HG03575 (cell line): ENCODE data around the gene KLRG1.
A peak's percentile ranks its signal among the peaks of the same experiment; 100 is the strongest.

ENCODE experiments used
- ATAC-seq: cut with Tn5 transposase; IDR thresholded peaks from one replicate; pipeline ENCODE4 v1.9.1; 2021; ENCODE audit not compliant: unreplicated experiment, insufficient number of reproducible peaks, low FRiP score; ENCODE audit errors: extremely low read depth

The KLRG1 gene

GRCh38 chr12:8989413-8989812 lies at the start of gene KLRG1:
TSS of gene KLRG1 (plus strand) at chr12:8989546. CDS start at chr12:8989636, 90 bp downstream.
- ATAC-seq: no peak

GRCh38 chr12:8941691-8942478 lies 47.5 kb upstream of the KLRG1 start:
- ATAC-seq: no peak

DNA sequence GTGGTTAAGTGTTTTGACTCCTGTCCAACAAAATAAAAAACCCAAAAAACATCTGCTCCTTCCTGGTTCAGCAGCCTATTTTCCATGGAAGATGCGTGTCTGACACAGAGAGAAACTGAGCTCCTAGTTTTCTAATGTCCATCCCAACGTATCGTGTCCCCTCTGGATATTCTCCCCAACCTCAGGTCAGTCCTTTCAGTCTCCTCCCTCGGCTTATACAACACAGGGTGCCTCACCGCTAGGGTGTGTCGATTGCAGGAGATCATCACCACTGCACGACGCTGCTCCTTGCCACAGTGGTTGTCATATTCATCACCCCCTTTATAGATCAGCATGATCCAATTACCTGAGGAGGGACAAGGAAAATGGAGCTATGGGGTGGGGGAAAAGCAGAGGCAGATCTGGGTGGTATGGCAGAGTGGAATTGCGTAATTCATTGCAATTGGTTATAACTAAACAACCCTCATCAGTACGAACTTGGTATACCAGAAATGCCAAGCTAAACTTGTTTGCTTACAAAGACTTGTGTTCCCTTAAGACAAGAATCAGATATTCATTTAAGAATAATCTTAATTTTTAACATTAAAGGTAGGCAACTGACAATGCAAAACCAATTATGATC lies 45.7 kb upstream of the KLRG1 start:
- ATAC-seq: no peak

DNA sequence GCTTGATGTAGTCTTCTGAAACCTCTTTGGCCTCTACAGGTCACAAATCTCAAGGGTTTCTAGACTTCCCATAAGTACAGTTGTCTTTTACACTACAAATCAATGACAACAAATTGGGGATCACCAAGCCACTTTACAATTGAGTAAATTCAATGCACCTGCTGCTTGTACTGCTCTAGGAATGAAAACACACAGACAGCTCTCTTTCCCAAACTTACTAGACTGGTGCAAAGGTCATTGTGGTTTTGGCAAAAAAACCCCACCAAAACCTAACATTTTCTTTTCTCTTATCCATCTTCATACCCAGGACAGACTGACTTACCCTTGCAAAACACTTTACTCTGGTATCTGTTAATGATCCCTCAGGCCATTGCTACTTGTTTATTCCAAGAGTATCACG lies 42.6 kb upstream of the KLRG1 start:
- ATAC-seq: no peak

- ATAC-seq: no peak
Observed at GRCh38 chr12:8947737-8948136, 41.6 kb upstream of the KLRG1 start.

- no peak for ATAC-seq
Observed at GRCh38 chr12:8948701-8949341, 40.5 kb upstream of the KLRG1 start.

DNA sequence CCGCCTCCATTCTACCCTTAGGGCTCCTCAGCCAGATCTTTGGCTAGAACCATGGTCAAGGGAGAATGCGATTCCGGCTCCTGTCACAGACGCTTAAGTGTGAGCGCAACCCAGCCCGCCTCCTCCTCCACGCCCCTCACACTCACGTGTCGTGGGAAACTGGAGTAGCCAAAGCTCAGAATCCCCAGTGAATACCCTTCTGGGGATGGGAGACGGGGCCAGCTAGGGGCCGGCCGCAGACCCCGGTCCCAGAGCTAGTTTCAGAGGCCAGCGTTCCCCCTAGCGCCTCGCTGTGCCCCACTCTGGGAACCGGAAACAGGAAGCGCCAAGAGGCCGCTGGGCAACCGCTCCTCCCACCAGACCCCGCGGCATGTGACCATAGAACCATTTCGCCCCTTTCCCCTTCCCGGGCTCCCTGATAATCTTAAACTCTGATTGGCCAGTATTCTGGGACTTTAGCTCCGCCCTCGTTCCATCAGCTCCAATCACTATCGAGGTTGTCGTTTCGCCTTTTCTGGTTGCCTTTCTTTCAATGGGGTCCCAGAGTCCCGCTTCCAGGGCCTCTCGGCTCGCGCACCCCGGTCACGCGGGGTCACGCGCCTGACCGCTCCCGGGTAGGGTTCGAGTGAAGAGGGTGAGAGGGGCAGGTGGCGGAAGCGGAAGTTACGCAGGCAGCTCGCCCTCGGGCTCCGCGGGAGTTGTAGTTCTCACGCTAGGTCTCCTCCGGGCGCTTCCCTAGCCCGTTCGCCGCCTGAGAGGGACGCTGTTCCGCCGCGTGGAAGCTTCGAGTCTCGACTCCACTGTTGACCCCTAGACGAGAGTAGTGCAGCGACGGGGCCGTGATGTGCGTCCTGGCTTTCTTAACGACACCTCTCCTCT lies 39.8 kb upstream of the KLRG1 start, which contains the start of gene M6PR:
Gene M6PR (minus strand): TSS at position 304 of the 879 bp plus-strand sequence. CDS start 3,241 bp downstream, outside the sequence.
- peak; percentile 56 for ATAC-seq

DNA sequence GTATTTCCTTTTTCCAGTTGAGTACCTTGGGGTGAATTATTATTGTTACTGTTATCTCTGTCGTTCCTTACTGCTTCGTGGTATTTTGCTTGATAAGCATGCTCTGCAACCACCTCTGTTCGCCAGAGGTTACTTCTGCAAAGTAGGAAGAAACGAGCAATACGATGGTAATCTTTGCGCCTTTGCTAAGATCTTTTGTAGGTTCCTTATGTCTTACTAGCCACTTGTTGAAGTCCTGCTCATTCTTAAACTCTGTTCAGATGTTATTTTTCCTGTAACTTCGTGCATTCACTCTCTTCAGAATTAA lies 39.2 kb upstream of the KLRG1 start:
- peak; percentile 6 for ATAC-seq

DNA sequence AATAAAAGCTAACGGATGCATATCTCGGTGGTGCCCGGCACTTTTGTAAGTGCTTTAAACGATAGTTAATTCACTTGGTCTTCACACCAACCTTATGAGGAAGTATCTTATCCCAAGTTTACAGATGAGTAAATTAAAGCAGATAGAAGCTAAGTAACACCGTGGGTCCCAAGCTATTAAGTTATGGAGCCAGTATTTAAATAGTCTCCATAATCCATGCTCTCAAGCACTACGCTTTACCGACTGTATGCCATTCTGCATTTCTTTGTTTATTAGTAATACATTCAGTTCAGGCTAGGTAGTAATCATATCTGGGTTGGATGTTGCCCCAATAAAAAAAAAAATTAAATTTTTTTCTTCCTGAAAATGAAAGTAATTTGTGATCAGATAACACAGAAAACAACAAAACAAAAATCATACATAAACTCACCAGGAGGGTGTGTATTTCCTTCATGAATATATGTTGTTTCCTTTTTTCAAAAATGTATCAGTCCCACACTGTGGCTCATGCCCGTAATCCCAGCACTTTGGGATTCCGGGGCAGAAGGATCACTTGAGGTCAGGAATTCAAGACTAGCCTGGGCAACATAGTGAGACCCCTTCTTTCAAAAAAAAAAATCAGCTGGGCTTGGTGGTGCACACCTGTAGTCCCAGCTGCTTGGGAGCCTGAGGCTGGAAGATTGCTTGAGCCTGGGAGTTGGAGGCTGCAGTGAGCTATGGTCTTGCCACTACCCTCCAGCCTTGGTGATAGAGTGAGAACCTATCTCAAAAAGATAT lies 38.5 kb upstream of the KLRG1 start:
- no peak for ATAC-seq

DNA sequence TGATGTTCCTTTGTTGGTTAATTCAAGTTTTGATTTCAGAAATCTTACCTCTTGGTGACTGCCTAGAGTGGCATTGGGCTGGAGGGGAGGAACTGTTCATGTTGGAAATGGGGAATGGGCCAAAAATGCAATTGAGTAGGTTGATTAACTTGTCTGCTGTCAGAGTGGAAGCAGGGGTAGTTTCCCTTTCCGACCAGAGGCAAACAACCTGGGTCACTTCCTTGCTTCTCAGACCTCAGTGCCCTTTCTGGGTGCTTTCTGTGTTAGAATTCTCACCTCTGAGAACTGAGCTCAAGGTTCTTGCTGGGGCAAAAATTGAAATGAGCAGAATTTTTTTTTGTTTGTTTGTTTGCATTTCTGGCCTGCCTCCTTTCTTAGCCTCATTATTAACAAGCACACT lies 37.6 kb upstream of the KLRG1 start:
- no peak for ATAC-seq

DNA sequence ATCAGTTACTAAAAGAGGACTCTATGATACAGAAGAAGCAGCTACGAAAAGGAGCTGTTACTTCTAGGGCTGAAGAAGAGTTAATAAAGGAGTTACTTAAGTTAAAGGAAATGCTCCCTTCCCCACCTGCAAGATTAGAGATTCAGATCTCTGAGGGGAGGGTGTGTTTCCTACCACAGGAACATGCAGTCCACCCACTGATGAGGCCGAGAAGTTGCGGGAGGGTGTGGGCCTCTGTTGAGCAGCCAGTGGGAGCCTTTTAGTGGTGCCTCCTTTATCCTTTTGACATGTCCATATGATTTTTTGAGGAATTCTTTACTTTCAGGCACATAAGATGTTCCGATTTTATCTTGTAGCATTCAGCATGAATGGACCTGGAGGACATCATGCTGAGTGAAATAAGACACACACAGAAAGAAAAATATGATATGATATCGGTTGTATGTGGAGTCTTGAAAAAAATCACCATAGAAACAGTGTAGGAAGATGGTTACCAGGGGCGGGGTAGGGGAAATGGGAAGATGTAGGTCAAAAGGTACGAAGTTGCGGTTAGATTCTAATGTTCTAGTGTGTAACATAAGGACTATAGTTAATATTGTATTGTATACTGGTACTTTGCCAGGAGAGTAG lies 35.5 kb upstream of the KLRG1 start:
- ATAC-seq: no peak

DNA sequence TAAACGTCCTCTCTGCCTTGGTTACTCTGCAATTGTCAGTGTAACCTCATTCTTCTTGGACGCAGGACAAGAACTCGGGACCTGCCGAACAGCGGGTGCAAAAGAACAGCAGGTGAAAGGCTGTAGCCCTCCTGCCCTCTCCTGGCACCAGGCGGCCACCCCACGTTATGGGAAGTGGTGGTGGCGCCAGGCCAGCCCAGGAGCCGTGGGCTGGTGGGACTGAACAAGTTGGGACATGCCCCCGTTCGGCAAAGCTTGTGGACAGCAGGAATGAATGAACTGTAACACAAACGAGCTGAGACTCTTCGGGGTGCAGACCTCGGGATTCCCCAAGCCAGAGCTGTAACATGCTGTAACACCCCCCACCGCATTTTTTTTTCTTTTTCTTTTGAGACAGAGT lies 33.3 kb upstream of the KLRG1 start:
- no peak for ATAC-seq

- no peak for ATAC-seq
Observed at GRCh38 chr12:8956772-8957171, 32.6 kb upstream of the KLRG1 start.

DNA sequence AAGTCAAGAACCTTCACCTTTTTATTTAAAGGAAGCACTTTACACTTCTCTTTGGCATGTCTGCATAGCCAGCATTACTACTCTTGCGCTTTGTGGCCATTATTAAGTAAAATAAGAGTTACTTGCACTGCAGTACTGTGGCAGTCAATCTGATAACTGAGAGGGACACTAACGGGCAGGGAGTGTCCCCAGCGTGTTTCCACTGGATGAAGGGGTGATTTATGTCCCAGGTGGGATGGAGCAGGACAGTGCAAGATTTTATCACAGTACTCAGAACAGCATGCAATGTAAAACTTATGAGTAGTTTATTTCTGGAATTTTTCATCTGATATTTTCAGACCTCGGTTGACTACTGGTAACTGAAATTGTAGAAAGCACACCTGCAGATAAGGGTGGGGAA lies 31.8 kb upstream of the KLRG1 start:
- no peak for ATAC-seq

GRCh38 chr12:8958066-8958465 lies 31.3 kb upstream of the KLRG1 start:
- no peak for ATAC-seq

- no peak for ATAC-seq
Observed at GRCh38 chr12:8960176-8960575, 29.2 kb upstream of the KLRG1 start.

- ATAC-seq: no peak
Observed at GRCh38 chr12:8968761-8969160, 20.6 kb upstream of the KLRG1 start.

- ATAC-seq: no peak
Observed at GRCh38 chr12:8969861-8970411, 19.4 kb upstream of the KLRG1 start.
